ACC112 (cell line): ENCODE measurements around the gene SNCAIP.

Experiments used
- H2AFZ ChIP-seq: fragments of 200-600 bp; sonication (generic); one replicate; pipeline ENCODE4 v1.6.0; 2017; ENCODE audit warnings: antibody characterized with exemption, low read length; ENCODE audit not compliant: unreplicated experiment
- H3K27ac ChIP-seq: fragments of 200-600 bp; sonication (generic); 2 replicates; pipeline ENCODE4 v1.5.1; 2014; ENCODE audit warnings: low read depth, mild to moderate bottlenecking, antibody characterized with exemption, low read length, moderate library complexity
- H3K27me3 ChIP-seq: fragments of 200-600 bp; sonication (generic); 2 replicates; pipeline ENCODE4 v1.6.1; 2014; ENCODE audit warnings: mild to moderate bottlenecking, antibody characterized with exemption, low read length, moderate library complexity, mixed read lengths; ENCODE audit not compliant: insufficient read depth
- H3K36me3 ChIP-seq: fragments of 200-600 bp; sonication (generic); 2 replicates; pipeline ENCODE4 v1.6.1; 2016; ENCODE audit warnings: mild to moderate bottlenecking, antibody characterized with exemption, low read length, moderate library complexity, mixed read lengths; ENCODE audit not compliant: insufficient read depth
- H3K4me1 ChIP-seq: fragments of 200-600 bp; sonication (generic); one replicate; pipeline ENCODE4 v1.6.1; 2016; ENCODE audit warnings: low read length, mixed read lengths; ENCODE audit not compliant: insufficient read depth, unreplicated experiment, control insufficient read depth
- H3K4me3 ChIP-seq: fragments of 200-600 bp; sonication (generic); 2 replicates; pipeline ENCODE4 v1.5.1; 2014; ENCODE audit warnings: mild to moderate bottlenecking, low read depth, low read length
- H3K79me2 ChIP-seq: fragments of 200-600 bp; sonication (generic); one replicate; pipeline ENCODE4 v1.6.0; 2016; ENCODE audit warnings: low read length; ENCODE audit not compliant: control insufficient read depth, unreplicated experiment, insufficient read depth

Gene SNCAIP

GRCh38 chr5:122439645-122440044 is 127.6 kb downstream of the SNCAIP start:
- Histone ChIP-seq H3K79me2 (no peaks in the 10 kb centered on the region), H3K27me3 (peaks cover 44% of the 10 kb centered on the region), H3K36me3 (no peaks in the 10 kb centered on the region), H3K4me3 (no peak overlapping the region), H3K4me1 (no peaks in the 10 kb centered on the region), H3K27ac (no peak overlapping the region), H2AFZ (no peak overlapping the region)

GRCh38 chr5:122442938-122443337 is 130.9 kb downstream of the SNCAIP start:
- Histone ChIP-seq H3K4me1 (no peaks in the 10 kb centered on the region), H3K36me3 (no peaks in the 10 kb centered on the region), H3K4me3 (no peak overlapping the region)

GRCh38 chr5:122444411-122444810 is 132.4 kb downstream of the SNCAIP start:
- H3K27ac ChIP-seq = no peak overlapping the region
- no peak overlapping the region for H3K4me3 ChIP-seq
- no peaks in the 10 kb centered on the region for H3K36me3 ChIP-seq
- no peaks in the 10 kb centered on the region for H3K4me1 ChIP-seq
- peaks cover 23% of the 10 kb centered on the region for H3K27me3 ChIP-seq
- no peak overlapping the region for H2AFZ ChIP-seq
- H3K79me2 ChIP-seq = no peaks in the 10 kb centered on the region

More at GRCh38 chr5:122442938-122443337, 130.9 kb downstream of the SNCAIP start:
- peaks cover 35% of the 10 kb centered on the region for H3K27me3 ChIP-seq
- H2AFZ ChIP-seq = no peak overlapping the region
- no peaks in the 10 kb centered on the region for H3K79me2 ChIP-seq
- H3K27ac ChIP-seq = no peak overlapping the region

GRCh38 chr5:122445070-122445469 is 133.0 kb downstream of the SNCAIP start:
- no peak overlapping the region for H3K4me3 ChIP-seq
- no peaks in the 10 kb centered on the region for H3K4me1 ChIP-seq
- no peak overlapping the region for H2AFZ ChIP-seq
- H3K79me2 ChIP-seq = no peaks in the 10 kb centered on the region
- H3K27me3 ChIP-seq = peaks cover 27% of the 10 kb centered on the region
- H3K27ac ChIP-seq = no peak overlapping the region
- H3K36me3 ChIP-seq = no peaks in the 10 kb centered on the region

GRCh38 chr5:122447072-122447471 is 135.0 kb downstream of the SNCAIP start:
- Histone ChIP-seq H3K27me3 (peaks cover 10% of the 10 kb centered on the region; the same call in 1 of the 2 replicates), H3K4me3 (no peak overlapping the region), H3K4me1 (no peaks in the 10 kb centered on the region), H3K27ac (no peak overlapping the region), H3K79me2 (no peaks in the 10 kb centered on the region), H2AFZ (no peak overlapping the region), H3K36me3 (no peaks in the 10 kb centered on the region)

GRCh38 chr5:122447879-122448278 is 135.8 kb downstream of the SNCAIP start:
- H3K4me1 ChIP-seq = no peaks in the 10 kb centered on the region
- no peak overlapping the region for H3K27ac ChIP-seq
- no peak overlapping the region for H3K4me3 ChIP-seq
- no peak overlapping the region for H2AFZ ChIP-seq
- peaks cover 10% of the 10 kb centered on the region; the same call in 1 of the 2 replicates for H3K27me3 ChIP-seq
- no peaks in the 10 kb centered on the region for H3K79me2 ChIP-seq
- no peaks in the 10 kb centered on the region for H3K36me3 ChIP-seq

GRCh38 chr5:122454541-122454940 is 142.5 kb downstream of the SNCAIP start:
- no peaks in the 10 kb centered on the region for H3K79me2 ChIP-seq

GRCh38 chr5:122455939-122456338 is 143.9 kb downstream of the SNCAIP start:
- Histone ChIP-seq H2AFZ (no peak overlapping the region), H3K4me3 (no peak overlapping the region), H3K4me1 (no peaks in the 10 kb centered on the region), H3K27ac (no peak overlapping the region), H3K79me2 (no peaks in the 10 kb centered on the region), H3K27me3 (no peaks in the 10 kb centered on the region), H3K36me3 (no peaks in the 10 kb centered on the region)

More at GRCh38 chr5:122454541-122454940, 142.5 kb downstream of the SNCAIP start:
- no peak overlapping the region for H2AFZ ChIP-seq
- 0 out of 2 replicates have a peak, but pooled peaks cover 4% of the 10 kb centered on the region for H3K27me3 ChIP-seq
- H3K4me3 ChIP-seq = no peak overlapping the region
- no peaks in the 10 kb centered on the region for H3K4me1 ChIP-seq
- H3K36me3 ChIP-seq = no peaks in the 10 kb centered on the region
- H3K27ac ChIP-seq = no peak overlapping the region

GRCh38 chr5:122457178-122457826 is 145.3 kb downstream of the SNCAIP start:
- no peaks in the 10 kb centered on the region for H3K4me1 ChIP-seq
- no peaks in the 10 kb centered on the region; the same call in 1 of the 2 replicates for H3K27me3 ChIP-seq
- no peak overlapping the region for H2AFZ ChIP-seq
- H3K36me3 ChIP-seq = no peaks in the 10 kb centered on the region
- H3K27ac ChIP-seq = no peak overlapping the region
- no peak overlapping the region for H3K4me3 ChIP-seq
- no peaks in the 10 kb centered on the region for H3K79me2 ChIP-seq

- Histone ChIP-seq H3K27ac (no peak overlapping the region), H3K36me3 (no peaks in the 10 kb centered on the region), H2AFZ (no peak overlapping the region), H3K4me1 (no peaks in the 10 kb centered on the region), H3K4me3 (no peak overlapping the region), H3K79me2 (no peaks in the 10 kb centered on the region), H3K27me3 (no peaks in the 10 kb centered on the region; the same call in 1 of the 2 replicates)
Measured at GRCh38 chr5:122458278-122458872, 146.3 kb downstream of the SNCAIP start.

GRCh38 chr5:122462486-122462885 is 150.4 kb downstream of the SNCAIP start:
- Histone ChIP-seq H3K36me3 (no peaks in the 10 kb centered on the region), H3K4me1 (no peaks in the 10 kb centered on the region), H3K27me3 (no peaks in the 10 kb centered on the region; the same call in 1 of the 2 replicates), H3K4me3 (no peak overlapping the region), H3K79me2 (no peaks in the 10 kb centered on the region), H3K27ac (no peak overlapping the region), H2AFZ (no peak overlapping the region)
